Mesodermal cell (in vitro differentiated cells): ENCODE results near the gene M6PR.
"Not testable (repeated sequence)": the region's sequence is repeated elsewhere in the genome, so short reads cannot be mapped to it uniquely, and the experiment has no call there.

Source experiments
- H3K27ac ChIP-seq: 2 replicates; pipeline ENCODE4 v1.7.0; 2013; ENCODE audit warnings: mild to moderate bottlenecking, low read depth, low read length, moderate library complexity; ENCODE audit not compliant: severe bottlenecking
- H3K36me3 ChIP-seq: 2 replicates; pipeline ENCODE4 v1.7.1; 2013; ENCODE audit warnings: mild to moderate bottlenecking, low read length, moderate library complexity; ENCODE audit not compliant: control insufficient read depth, insufficient read depth
- H3K4me1 ChIP-seq: one replicate; pipeline ENCODE4 v1.7.1; 2013; ENCODE audit warnings: mild to moderate bottlenecking, low read length; ENCODE audit not compliant: insufficient read depth, control insufficient read depth, poor library complexity, severe bottlenecking
- H3K4me3 ChIP-seq: 2 replicates; pipeline ENCODE4 v1.7.0; 2013; ENCODE audit warnings: low read length, control low read depth, mild to moderate bottlenecking; ENCODE audit not compliant: insufficient read depth, poor library complexity, severe bottlenecking; ENCODE audit errors: extremely low read depth
- H3K9me3 ChIP-seq: 2 replicates; pipeline ENCODE4 v1.7.1; 2013; ENCODE audit warnings: mild to moderate bottlenecking, low read length, moderate library complexity; ENCODE audit not compliant: control insufficient read depth
- WGBS, 2 experiments: methylation state at CpG; one replicate each; pipeline ENCODE4 v1.1.5; 2013; ENCODE audit warnings: missing lambda C conversion rate in 2 of 2; ENCODE audit not compliant: insufficient coverage in 2 of 2; 5-methylcytosine and 5-hydroxymethylcytosine counted together

Gene M6PR

GRCh38 chr12:8950702-8951478, 1.4 kb upstream of the M6PR start:
- Histone ChIP-seq H3K4me3 (peak overlapping the region; percentile 69), H3K4me1 (peaks cover 9% of the 10 kb centered on the region), H3K36me3 (peaks cover 8% of the 10 kb centered on the region), H3K9me3 (peaks cover 4% of the 10 kb centered on the region), H3K27ac (peak overlapping the region; percentile 97)
- WGBS, 2 experiments, result 93% methylated on average over 3 of the region's 9 CpGs; no CpG with 5 or more reads in 1 of the 2 experiments

- 6 to 14% methylated on average over 6 to 7 of the region's 7 CpGs for WGBS, 2 experiments
- H3K36me3 ChIP-seq, result peaks cover 15% of the 10 kb centered on the region
- peaks cover 9% of the 10 kb centered on the region for H3K4me1 ChIP-seq
- H3K9me3 ChIP-seq, result no peaks in the 10 kb centered on the region
- peak overlapping the region; percentile 69 for H3K4me3 ChIP-seq
- H3K27ac ChIP-seq, result peak overlapping the region; percentile 97
These were observed 729 bp upstream of the M6PR start for GRCh38 chr12:8950221-8950527.

- peak overlapping the region; percentile 69 for H3K4me3 ChIP-seq
- peaks cover 28% of the 10 kb centered on the region for H3K36me3 ChIP-seq
- 0% methylated on average over 14 to 15 of the region's 15 CpGs for WGBS, 2 experiments
- peaks cover 9% of the 10 kb centered on the region for H3K4me1 ChIP-seq
- no peaks in the 10 kb centered on the region for H3K9me3 ChIP-seq
- peak overlapping the region; percentile 97 for H3K27ac ChIP-seq
These were observed 624 bp downstream of the M6PR start for GRCh38 chr12:8948701-8949341.

GRCh38 chr12:8947737-8948136, 1.7 kb downstream of the M6PR start:
- Histone ChIP-seq H3K27ac (no peak overlapping the region), H3K9me3 (no peaks in the 10 kb centered on the region), H3K36me3 (peaks cover 38% of the 10 kb centered on the region), H3K4me1 (peaks cover 9% of the 10 kb centered on the region), H3K4me3 (peak overlapping the region; percentile 69)

- H3K4me3 ChIP-seq, result no peak overlapping the region
- H3K27ac ChIP-seq, result no peak overlapping the region
- peaks cover 48% of the 10 kb centered on the region for H3K36me3 ChIP-seq
- no CpG with 5 or more reads among the region's 1 CpG for WGBS, 2 experiments
- H3K9me3 ChIP-seq, result no peaks in the 10 kb centered on the region
- H3K4me1 ChIP-seq, result peaks cover 9% of the 10 kb centered on the region
These were observed 2.7 kb downstream of the M6PR start for GRCh38 chr12:8946733-8947132.

- Histone ChIP-seq H3K9me3 (no peaks in the 10 kb centered on the region), H3K27ac (no peak overlapping the region), H3K4me3 (no peak overlapping the region), H3K4me1 (peaks cover 9% of the 10 kb centered on the region), H3K36me3 (peaks cover 60% of the 10 kb centered on the region)
- 93 to 94% methylated on average over 3 to 7 of the region's 10 CpGs for WGBS, 2 experiments
These were observed 5.8 kb downstream of the M6PR start for GRCh38 chr12:8943565-8944186.

- Histone ChIP-seq H3K4me3 (no peak overlapping the region), H3K4me1 (no peaks in the 10 kb centered on the region), H3K36me3 (peaks cover 77% of the 10 kb centered on the region), H3K9me3 (no peaks in the 10 kb centered on the region), H3K27ac (no peak overlapping the region)
- 94% methylated on average over 2 to 3 of the region's 5 CpGs for whole genome bisulfite sequencing, 2 experiments
These were observed 7.6 kb downstream of the M6PR start for GRCh38 chr12:8941691-8942478.

- H3K4me1 ChIP-seq, H3K27ac ChIP-seq, H3K9me3 ChIP-seq, H3K4me3 ChIP-seq: not testable (repeated sequence)
- H3K36me3 ChIP-seq, result peaks cover 67% of the 10 kb centered on the region
- no CpG with 5 or more reads among the region's 5 CpGs for WGBS, 2 experiments
These were observed 11.5 kb downstream of the M6PR start for GRCh38 chr12:8937842-8938442.

- Histone ChIP-seq H3K27ac (no peak overlapping the region), H3K36me3 (peaks cover 64% of the 10 kb centered on the region), H3K9me3 (no peaks in the 10 kb centered on the region), H3K4me3 (no peak overlapping the region), H3K4me1 (no peaks in the 10 kb centered on the region)
- 91 to 98% methylated on average over 6 to 7 of the region's 7 CpGs for WGBS, 2 experiments
These were observed 12.7 kb downstream of the M6PR start for GRCh38 chr12:8936735-8937134.

- not testable (repeated sequence) for H3K4me3 ChIP-seq
- WGBS, 2 experiments, result no CpG with 5 or more reads among the region's 4 CpGs
These were observed 15.4 kb downstream of the M6PR start for GRCh38 chr12:8934080-8934479.

More at GRCh38 chr12:8934080-8934479, 15.4 kb downstream of the M6PR start:
- H3K36me3 ChIP-seq, result peaks cover 74% of the 10 kb centered on the region
- not testable (repeated sequence) for H3K27ac ChIP-seq, H3K4me1 ChIP-seq, H3K9me3 ChIP-seq
